Neural cell (in vitro differentiated cells): Measurements from ENCODE around the gene CREB3L2. TPM values are rescaled to one million over a fixed set of nuclear protein-coding genes. Genes with fewer than 3 reads are reported as not detected.

Source experiments
- H2AFZ ChIP-seq: fragments of 200-600, 300-800 bp; sonication (generic), shearing (Covaris generic); 2 replicates; pipeline ENCODE4 v1.6.0; 2014; ENCODE audit warnings: low read depth, mild to moderate bottlenecking, antibody characterized with exemption, low read length, moderate library complexity
- H3F3A ChIP-seq: fragments of 200-600 bp; shearing (Covaris generic); 2 replicates; pipeline ENCODE4 v1.6.1; 2016; ENCODE audit warnings: mild to moderate bottlenecking, moderate library complexity, mixed read lengths, antibody characterized with exemption, low read length; ENCODE audit not compliant: insufficient read depth, poor library complexity, severe bottlenecking
- H3K27ac ChIP-seq: fragments of 200-600, 300-800 bp; sonication (generic), shearing (Covaris generic); 2 replicates; pipeline ENCODE4 v1.5.1; 2014; ENCODE audit warnings: mild to moderate bottlenecking, low read length, moderate library complexity
- H3K27me3 ChIP-seq: fragments of 300-800, 200-600 bp; sonication (generic), shearing (Covaris generic); 2 replicates; pipeline ENCODE4 v1.6.0; 2014; ENCODE audit warnings: mild to moderate bottlenecking, low read depth, low read length, moderate library complexity; ENCODE audit not compliant: insufficient read depth
- H3K36me3 ChIP-seq: fragments of 300-800, 200-600 bp; sonication (generic), shearing (Covaris generic); 2 replicates; pipeline ENCODE4 v1.5.1; 2014; ENCODE audit warnings: mild to moderate bottlenecking, antibody characterized with exemption, low read length, moderate library complexity; ENCODE audit not compliant: insufficient read depth
- H3K4me2 ChIP-seq: fragments of 300-800, 200-600 bp; sonication (generic), shearing (Covaris generic); 2 replicates; pipeline ENCODE4 v1.6.0; 2014; ENCODE audit warnings: mild to moderate bottlenecking, low read length
- H3K4me3 ChIP-seq: fragments of 300-800, 200-600 bp; sonication (generic), shearing (Covaris generic); 2 replicates; pipeline ENCODE4 v1.5.1; 2014; ENCODE audit warnings: mild to moderate bottlenecking, low read length, moderate library complexity
- H3K79me2 ChIP-seq: fragments of 200-600 bp; shearing (Covaris generic); replicated peaks from 2 replicates; pipeline ENCODE4 v1.6.0; 2014; ENCODE audit warnings: mild to moderate bottlenecking, low read length, moderate library complexity; ENCODE audit not compliant: insufficient read depth
- H3K9ac ChIP-seq: fragments of 300-800, 200-600 bp; sonication (generic), shearing (Covaris generic); 2 replicates; pipeline ENCODE4 v1.6.1; 2016; ENCODE audit warnings: mild to moderate bottlenecking, low read length, mixed read lengths
- H3K9me2 ChIP-seq: fragments of 200-600 bp; shearing (Covaris generic); 2 replicates; pipeline ENCODE4 v1.6.1; 2016; ENCODE audit warnings: mild to moderate bottlenecking, low read length, mixed read lengths; ENCODE audit not compliant: insufficient read depth
- H3K9me3 ChIP-seq: fragments of 200-600, 300-800 bp; sonication (generic), shearing (Covaris generic); 2 replicates; pipeline ENCODE4 v1.6.1; 2016; ENCODE audit warnings: mild to moderate bottlenecking, mixed run types, low read length, moderate library complexity, mixed read lengths
- H4K20me1 ChIP-seq: fragments of 200-600 bp; shearing (Covaris generic); 2 replicates; pipeline ENCODE4 v1.6.1; 2016; ENCODE audit warnings: mild to moderate bottlenecking, mixed run types; ENCODE audit not compliant: insufficient read depth
- EP300 ChIP-seq: fragments of 450-650 bp; conservative IDR thresholded peaks from 2 replicates; pipeline ENCODE4 v1.6.1; 2014; ENCODE audit warnings: antibody characterized with exemption, mild to moderate bottlenecking, moderate library complexity; ENCODE audit not compliant: poor library complexity, severe bottlenecking
- EZH2 ChIP-seq: fragments of 200-600, 300-800 bp; shearing (Covaris generic), sonication (generic); IDR thresholded peaks from 2 replicates; pipeline ENCODE4 v1.6.1; 2014; ENCODE audit warnings: antibody characterized with exemption, low read length, borderline replicate concordance, mild to moderate bottlenecking; ENCODE audit not compliant: insufficient read depth, poor library complexity, severe bottlenecking
- MXI1 ChIP-seq: fragments of 450-650 bp; conservative IDR thresholded peaks from 2 replicates; pipeline ENCODE4 v1.6.1; 2014; ENCODE audit warnings: antibody characterized with exemption, mild to moderate bottlenecking; ENCODE audit not compliant: poor library complexity, severe bottlenecking
- RAD21 ChIP-seq: fragments of 450-650 bp; conservative IDR thresholded peaks from 2 replicates; pipeline ENCODE4 v1.6.1; 2014; ENCODE audit warnings: antibody characterized with exemption, mild to moderate bottlenecking, moderate library complexity
- SMC3 ChIP-seq: fragments of 450-650 bp; conservative IDR thresholded peaks from 2 replicates; pipeline ENCODE4 v1.6.1; 2014; ENCODE audit warnings: antibody characterized with exemption, mild to moderate bottlenecking, moderate library complexity; ENCODE audit not compliant: poor library complexity
- TAF1 ChIP-seq: IDR thresholded peaks from 2 replicates; pipeline ENCODE4 v1.6.1; 2012; ENCODE audit warnings: low read depth
- polyA plus RNA-seq: library from polyadenylated mRNA; depleted of rRNA; stranded (reverse); fragments of >200 nt; gene quantifications from 2 replicates; pipeline ENCODE4 v1.2.3, GENCODE V29; 2014
- TF ChIP-seq, protein P1 (sequence below): fragments of 450-650 bp; IDR thresholded peaks from 2 replicates; pipeline ENCODE4 v1.5.1; 2014; ENCODE audit warnings: antibody characterized with exemption, mild to moderate bottlenecking, moderate library complexity; ENCODE audit not compliant: poor library complexity, severe bottlenecking
- TF ChIP-seq, protein P2 (sequence below): IDR thresholded peaks from 2 replicates; pipeline ENCODE4 v1.6.1; 2012; ENCODE audit warnings: borderline replicate concordance

Gene CREB3L2
- polyA plus RNA-seq, 1 donor from 2014 or later = 1.5 TPM

- Histone ChIP-seq H3K27me3 (no peaks in the 10 kb centered on the region), H4K20me1 (no peaks in the 10 kb centered on the region), H3K79me2 (peaks cover 8% of the 10 kb centered on the region), H3K36me3 (no peaks in the 10 kb centered on the region), H3K9ac (no peak overlapping the region), H3F3A (no peaks in the 10 kb centered on the region), H3K9me3 (no peaks in the 10 kb centered on the region), H3K9me2 (no peaks in the 10 kb centered on the region), H3K4me3 (no peak overlapping the region), H3K27ac (no peak overlapping the region), H3K4me2 (no peak overlapping the region), H2AFZ (no peak overlapping the region)
- TF ChIP-seq SMC3 = no peak
- no peak for TF ChIP-seq RAD21
- no peak for TF ChIP-seq EP300
- no peak for TF ChIP-seq MXI1
- TF ChIP-seq EZH2 = no peak
- no peak for TF ChIP-seq TAF1
These were observed 9.1 kb downstream of the CREB3L2 start for GRCh38 chr7:137992550-137993394.

DNA sequence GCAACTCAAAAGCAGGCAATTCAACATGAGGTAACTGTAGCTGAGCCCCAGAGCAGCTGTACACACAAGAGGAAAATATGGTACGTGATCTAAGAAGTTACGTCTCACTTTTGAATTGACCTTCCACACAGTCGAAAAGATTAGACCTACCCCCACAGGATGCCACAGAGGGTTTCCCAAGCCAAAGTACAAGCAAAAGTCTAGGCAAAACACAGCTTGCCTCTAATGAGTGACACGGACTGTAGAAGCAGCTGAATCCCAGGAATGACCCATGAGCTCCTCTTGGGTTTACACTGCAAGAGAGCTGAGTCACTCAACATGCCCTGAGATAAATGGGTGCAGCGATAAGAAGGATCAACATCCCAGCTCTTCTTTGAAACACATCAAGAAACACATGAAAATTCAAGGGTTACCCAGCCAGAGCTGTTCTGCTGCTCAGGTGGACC, 9.8 kb downstream of the CREB3L2 start:
- Histone ChIP-seq H2AFZ (no peak overlapping the region), H3K27ac (no peak overlapping the region), H3K36me3 (no peaks in the 10 kb centered on the region), H3K4me3 (no peak overlapping the region), H3K9me3 (no peaks in the 10 kb centered on the region), H3K9ac (no peak overlapping the region), H3F3A (no peaks in the 10 kb centered on the region), H3K4me2 (no peak overlapping the region), H3K79me2 (peaks cover 4% of the 10 kb centered on the region), H4K20me1 (no peaks in the 10 kb centered on the region), H3K9me2 (no peaks in the 10 kb centered on the region), H3K27me3 (no peaks in the 10 kb centered on the region)
- no peak for TF ChIP-seq MXI1
- TF ChIP-seq, protein P1, sequence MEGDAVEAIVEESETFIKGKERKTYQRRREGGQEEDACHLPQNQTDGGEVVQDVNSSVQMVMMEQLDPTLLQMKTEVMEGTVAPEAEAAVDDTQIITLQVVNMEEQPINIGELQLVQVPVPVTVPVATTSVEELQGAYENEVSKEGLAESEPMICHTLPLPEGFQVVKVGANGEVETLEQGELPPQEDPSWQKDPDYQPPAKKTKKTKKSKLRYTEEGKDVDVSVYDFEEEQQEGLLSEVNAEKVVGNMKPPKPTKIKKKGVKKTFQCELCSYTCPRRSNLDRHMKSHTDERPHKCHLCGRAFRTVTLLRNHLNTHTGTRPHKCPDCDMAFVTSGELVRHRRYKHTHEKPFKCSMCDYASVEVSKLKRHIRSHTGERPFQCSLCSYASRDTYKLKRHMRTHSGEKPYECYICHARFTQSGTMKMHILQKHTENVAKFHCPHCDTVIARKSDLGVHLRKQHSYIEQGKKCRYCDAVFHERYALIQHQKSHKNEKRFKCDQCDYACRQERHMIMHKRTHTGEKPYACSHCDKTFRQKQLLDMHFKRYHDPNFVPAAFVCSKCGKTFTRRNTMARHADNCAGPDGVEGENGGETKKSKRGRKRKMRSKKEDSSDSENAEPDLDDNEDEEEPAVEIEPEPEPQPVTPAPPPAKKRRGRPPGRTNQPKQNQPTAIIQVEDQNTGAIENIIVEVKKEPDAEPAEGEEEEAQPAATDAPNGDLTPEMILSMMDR = no peak
- TF ChIP-seq, protein P2, sequence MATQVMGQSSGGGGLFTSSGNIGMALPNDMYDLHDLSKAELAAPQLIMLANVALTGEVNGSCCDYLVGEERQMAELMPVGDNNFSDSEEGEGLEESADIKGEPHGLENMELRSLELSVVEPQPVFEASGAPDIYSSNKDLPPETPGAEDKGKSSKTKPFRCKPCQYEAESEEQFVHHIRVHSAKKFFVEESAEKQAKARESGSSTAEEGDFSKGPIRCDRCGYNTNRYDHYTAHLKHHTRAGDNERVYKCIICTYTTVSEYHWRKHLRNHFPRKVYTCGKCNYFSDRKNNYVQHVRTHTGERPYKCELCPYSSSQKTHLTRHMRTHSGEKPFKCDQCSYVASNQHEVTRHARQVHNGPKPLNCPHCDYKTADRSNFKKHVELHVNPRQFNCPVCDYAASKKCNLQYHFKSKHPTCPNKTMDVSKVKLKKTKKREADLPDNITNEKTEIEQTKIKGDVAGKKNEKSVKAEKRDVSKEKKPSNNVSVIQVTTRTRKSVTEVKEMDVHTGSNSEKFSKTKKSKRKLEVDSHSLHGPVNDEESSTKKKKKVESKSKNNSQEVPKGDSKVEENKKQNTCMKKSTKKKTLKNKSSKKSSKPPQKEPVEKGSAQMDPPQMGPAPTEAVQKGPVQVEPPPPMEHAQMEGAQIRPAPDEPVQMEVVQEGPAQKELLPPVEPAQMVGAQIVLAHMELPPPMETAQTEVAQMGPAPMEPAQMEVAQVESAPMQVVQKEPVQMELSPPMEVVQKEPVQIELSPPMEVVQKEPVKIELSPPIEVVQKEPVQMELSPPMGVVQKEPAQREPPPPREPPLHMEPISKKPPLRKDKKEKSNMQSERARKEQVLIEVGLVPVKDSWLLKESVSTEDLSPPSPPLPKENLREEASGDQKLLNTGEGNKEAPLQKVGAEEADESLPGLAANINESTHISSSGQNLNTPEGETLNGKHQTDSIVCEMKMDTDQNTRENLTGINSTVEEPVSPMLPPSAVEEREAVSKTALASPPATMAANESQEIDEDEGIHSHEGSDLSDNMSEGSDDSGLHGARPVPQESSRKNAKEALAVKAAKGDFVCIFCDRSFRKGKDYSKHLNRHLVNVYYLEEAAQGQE = no peak
- no peak for TF ChIP-seq TAF1
- no peak for TF ChIP-seq EP300
- TF ChIP-seq EZH2 = no peak
